HepG2 (cell line): Measurements from ENCODE around the gene GUCY1A2.

Source experiments
- GABPA ChIP-seq, 2 experiments: IDR thresholded peaks; 2 replicates each; pipeline ENCODE4 v1.6.1; 2011 to 2016; ENCODE audit warnings: low read depth in 2 of 2, low read length in 1 of 2, missing biosample characterization in 1 of 2, missing genetic modification characterization in 1 of 2
- MAZ ChIP-seq, 2 experiments: sonication (generic) in 1 of 2; formaldehyde crosslinking in 1 of 2; IDR thresholded peaks; 2 replicates each; pipeline versions ENCODE4 v1.5.0 to v1.6.1; 2012 to 2020; ENCODE audit warnings: low read depth in 2 of 2, mild to moderate bottlenecking in 2 of 2, borderline replicate concordance in 1 of 2, improper control_type of control experiment in 1 of 2, low read length in 1 of 2, missing genetic modification reagents in 1 of 2, moderate library complexity in 1 of 2
- STAT5B ChIP-seq: sonication (generic); formaldehyde crosslinking; IDR thresholded peaks from 2 replicates; pipeline ENCODE4 v1.4.0; 2020; ENCODE audit warnings: missing genetic modification reagents
- WIZ ChIP-seq: sonication (generic); formaldehyde crosslinking; IDR thresholded peaks from 2 replicates; pipeline ENCODE4 v1.5.1; 2020; ENCODE audit warnings: mild to moderate bottlenecking, missing genetic modification reagents
- ZNF577 ChIP-seq: sonication (generic); formaldehyde crosslinking; IDR thresholded peaks from 2 replicates; pipeline ENCODE4 v1.4.0; 2020; ENCODE audit warnings: mild to moderate bottlenecking, low read depth, missing genetic modification reagents, borderline replicate concordance
- TF ChIP-seq, protein P1 (sequence below): sonication (generic); formaldehyde crosslinking; IDR thresholded peaks from 2 replicates; pipeline ENCODE4 v1.5.0; 2020; ENCODE audit warnings: mild to moderate bottlenecking, missing genetic modification reagents, moderate library complexity

DNA sequence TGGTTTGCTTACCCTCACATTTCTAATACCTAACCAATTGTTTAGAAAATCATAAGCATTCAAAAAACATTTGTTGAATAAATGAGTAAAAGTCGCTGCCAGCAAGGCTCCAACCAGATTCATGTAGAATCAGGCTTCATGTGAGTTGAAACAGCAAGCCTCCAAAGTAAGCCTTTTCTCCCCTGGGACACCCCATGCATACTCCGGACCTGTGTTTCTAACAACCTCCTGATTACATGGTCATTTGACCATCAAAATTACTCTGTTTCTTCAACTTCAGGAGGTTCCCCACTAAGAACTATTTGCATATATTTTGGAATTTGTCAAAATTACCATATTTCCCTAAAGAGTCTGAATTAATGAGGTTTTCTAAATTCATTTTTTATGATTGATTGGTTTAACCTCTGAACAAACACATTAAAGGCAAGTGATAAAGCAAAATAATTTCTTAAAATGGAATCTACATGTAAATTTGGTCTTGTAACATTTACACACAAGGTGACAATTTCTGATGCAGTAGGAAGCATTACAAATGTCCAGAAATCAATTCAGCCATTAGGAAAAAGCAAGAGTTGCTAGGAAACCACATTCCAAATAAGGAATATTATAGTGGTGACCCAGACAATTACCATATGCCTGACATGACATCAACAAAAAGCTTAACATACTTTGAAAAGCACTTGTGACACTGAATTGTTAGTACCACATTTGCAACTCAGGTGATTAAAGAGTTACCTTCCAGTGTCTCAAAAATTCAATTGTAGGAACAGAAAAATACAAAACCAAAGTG, 252.6 kb downstream of the GUCY1A2 start:
- TF ChIP-seq, protein P1, sequence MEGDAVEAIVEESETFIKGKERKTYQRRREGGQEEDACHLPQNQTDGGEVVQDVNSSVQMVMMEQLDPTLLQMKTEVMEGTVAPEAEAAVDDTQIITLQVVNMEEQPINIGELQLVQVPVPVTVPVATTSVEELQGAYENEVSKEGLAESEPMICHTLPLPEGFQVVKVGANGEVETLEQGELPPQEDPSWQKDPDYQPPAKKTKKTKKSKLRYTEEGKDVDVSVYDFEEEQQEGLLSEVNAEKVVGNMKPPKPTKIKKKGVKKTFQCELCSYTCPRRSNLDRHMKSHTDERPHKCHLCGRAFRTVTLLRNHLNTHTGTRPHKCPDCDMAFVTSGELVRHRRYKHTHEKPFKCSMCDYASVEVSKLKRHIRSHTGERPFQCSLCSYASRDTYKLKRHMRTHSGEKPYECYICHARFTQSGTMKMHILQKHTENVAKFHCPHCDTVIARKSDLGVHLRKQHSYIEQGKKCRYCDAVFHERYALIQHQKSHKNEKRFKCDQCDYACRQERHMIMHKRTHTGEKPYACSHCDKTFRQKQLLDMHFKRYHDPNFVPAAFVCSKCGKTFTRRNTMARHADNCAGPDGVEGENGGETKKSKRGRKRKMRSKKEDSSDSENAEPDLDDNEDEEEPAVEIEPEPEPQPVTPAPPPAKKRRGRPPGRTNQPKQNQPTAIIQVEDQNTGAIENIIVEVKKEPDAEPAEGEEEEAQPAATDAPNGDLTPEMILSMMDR (CRISPR knock-in tag), result no peak
- no peak for TF ChIP-seq STAT5B (CRISPR knock-in tag)
- no peak for TF ChIP-seq WIZ
- no peak for TF ChIP-seq GABPA (IDR thresholded peaks at IDR 0.05; ENCODE audit: low read depth, low read length)
- TF ChIP-seq GABPA (CRISPR knock-in tag; IDR thresholded peaks at IDR 0.05; ENCODE audit: low read depth), result no peak
- no peak for TF ChIP-seq ZNF577 (CRISPR knock-in tag)
- no peak for TF ChIP-seq MAZ (IDR thresholded peaks at IDR 0.05; ENCODE audit: borderline replicate concordance, low read depth, low read length)
- no peak for TF ChIP-seq MAZ (CRISPR knock-in tag; IDR thresholded peaks at IDR 0.05; ENCODE audit: low read depth)
